Esophagus muscularis mucosa (tissue), 4 donors: ENCODE data around the gene EXOC6B. TPM values are rescaled to one million over a fixed set of nuclear protein-coding genes. Genes with fewer than 3 reads are reported as not detected.
A peak's percentile ranks its signal among the peaks of the same experiment; 100 is the strongest.

Experiments used
- DNase-seq: peaks from one replicate; pipeline ENCODE4 v3.0.0-alpha.2; 2017; ENCODE audit errors: extremely low spot score
- H3K27ac ChIP-seq, 4 donors: fragments of 200-600 bp; sonication (generic); replicated peaks in 1 of 4; 1 replicate in 3 of 4; 2 replicates in 1 of 4; pipeline ENCODE4 v1.5.1; 2016 to 2019; ENCODE audit warnings: mild to moderate bottlenecking in 1 of 4
- H3K27me3 ChIP-seq, 4 donors: fragments of 200-600 bp; sonication (generic); one replicate each; pipeline versions ENCODE4 v1.5.1 to v1.6.0; 2016 to 2019
- H3K36me3 ChIP-seq, 4 donors: fragments of 200-600 bp; sonication (generic); one replicate each; pipeline ENCODE4 v1.5.1; 2016 to 2019
- H3K4me1 ChIP-seq, 4 donors: fragments of 200-600 bp; sonication (generic); one replicate each; pipeline ENCODE4 v1.5.1; 2016 to 2019
- H3K4me3 ChIP-seq, 4 donors: fragments of 200-600 bp; sonication (generic); 1 replicate in 2 of 4; 2 replicates in 2 of 4; pipeline ENCODE4 v1.5.1; 2016 to 2019; ENCODE audit warnings: mild to moderate bottlenecking in 4 of 4, moderate library complexity in 1 of 4
- H3K9me3 ChIP-seq, 4 donors: fragments of 200-600 bp; sonication (generic); 1 replicate in 3 of 4; 2 replicates in 1 of 4; pipeline ENCODE4 v1.5.1; 2016 to 2019
- CTCF ChIP-seq, 3 experiments: fragments of 200-600 bp in 2 of 3; fragments of 450-650 bp in 1 of 3; sonication (generic) in 2 of 3; IDR thresholded peaks; one replicate each; pipeline ENCODE4 v1.5.1; 2017 to 2019; ENCODE audit warnings: antibody characterized with exemption in 3 of 3, mild to moderate bottlenecking in 2 of 3, moderate library complexity in 1 of 3
- EP300 ChIP-seq: sonication (generic); formaldehyde crosslinking; IDR thresholded peaks from one replicate; pipeline ENCODE4 v1.6.1; 2017; ENCODE audit warnings: antibody characterized with exemption
- POLR2A ChIP-seq: fragments of 450-650 bp; IDR thresholded peaks from one replicate; pipeline ENCODE4 v1.6.1; 2017; ENCODE audit warnings: antibody characterized with exemption, moderate library complexity, mild to moderate bottlenecking, low read depth
- POLR2AphosphoS5 ChIP-seq, 2 donors: sonication (generic); formaldehyde crosslinking; IDR thresholded peaks; one replicate each; pipeline ENCODE4 v1.6.1; 2017; ENCODE audit warnings: antibody characterized with exemption in 2 of 2
- WGBS: methylation state at CpG from one replicate; pipeline ENCODE4 v1.1.5; 2018; 5-methylcytosine and 5-hydroxymethylcytosine counted together
- intact Hi-C: fragments of 100-400 bp; cut with DNase I; formaldehyde crosslinking; loops from one replicate; pipeline ENCODE4 v1.15.1; 2023
- total RNA-seq, 4 donors: library from RNA; depleted of rRNA; stranded (reverse); fragments of >200 nt; gene quantifications; one replicate each; pipeline versions ENCODE4 v1.1.0 to v1.2.1, GENCODE V29; 2016

Gene EXOC6B
- total RNA-seq, 4 donors from 2014 or later: 24.5 to 45.9 (median 37.4) TPM

- H3K27ac ChIP-seq: no peak overlapping the region
- TF ChIP-seq POLR2AphosphoS5 (IDR thresholded peaks at IDR 0.05): no peak
- no peak for TF ChIP-seq CTCF (IDR thresholded peaks at IDR 0.05)
- TF ChIP-seq EP300: no peak
- no peak for TF ChIP-seq POLR2A
- H3K4me1 ChIP-seq: peaks cover 9 to 24% (median 12%) of the 10 kb centered on the region in 4 donors
- no peak overlapping the region for H3K4me3 ChIP-seq
- H3K27me3 ChIP-seq: no peaks in the 10 kb centered on the region
- no peaks in the 10 kb centered on the region for H3K36me3 ChIP-seq
- intact Hi-C loops: no loop called here
- no peaks in the 10 kb centered on the region for H3K9me3 ChIP-seq
- 76% methylated on average over 3 of the region's 3 CpGs for WGBS
- no peak for DNase-seq
Measured at GRCh38 chr2:72681016-72681995, 144.5 kb downstream of the EXOC6B start.

- intact Hi-C loops: no loop called here
- Histone ChIP-seq H3K27ac (no peak overlapping the region), H3K27me3 (no peaks in the 10 kb centered on the region), H3K4me3 (no peak overlapping the region), H3K4me1 (peaks cover 20 to 36% (median 24%) of the 10 kb centered on the region in 4 donors), H3K9me3 (no peaks in the 10 kb centered on the region), H3K36me3 (no peaks in the 10 kb centered on the region)
- TF ChIP-seq POLR2AphosphoS5 (IDR thresholded peaks at IDR 0.05): no peak
- no peak for TF ChIP-seq POLR2A
- TF ChIP-seq EP300: no peak
- TF ChIP-seq CTCF (IDR thresholded peaks at IDR 0.05): no peak
- no peak for DNase-seq
- WGBS: 100% methylated on average over 2 of the region's 2 CpGs
Measured at GRCh38 chr2:72678024-72678423, 147.8 kb downstream of the EXOC6B start.

GRCh38 chr2:72676341-72677025 lies 149.3 kb downstream of the EXOC6B start:
- WGBS: 50% methylated on average over 5 of the region's 5 CpGs
- intact Hi-C loops: no loop called here

More at GRCh38 chr2:72676341-72677025, 149.3 kb downstream of the EXOC6B start:
- Histone ChIP-seq H3K27ac (peak overlapping the region in 3 of 4 donors; percentile 0 to 12 (median 5)), H3K36me3 (no peaks in the 10 kb centered on the region), H3K4me1 (peaks cover 20 to 31% (median 22%) of the 10 kb centered on the region in 4 donors), H3K9me3 (no peaks in the 10 kb centered on the region), H3K4me3 (no peak overlapping the region), H3K27me3 (no peaks in the 10 kb centered on the region)
- TF ChIP-seq EP300 (no peak), CTCF (IDR thresholded peaks at IDR 0.05) (no peak), POLR2AphosphoS5 (IDR thresholded peaks at IDR 0.05) (no peak), POLR2A (no peak)
- no peak for DNase-seq
